ENCODE results near the gene ZNF423.

GRCh38 chr16:49537924-49538459 is 317.9 kb downstream of the ZNF423 start:
- TF ChIP-seq CTCF (IDR thresholded peaks at IDR 0.05; ENCODE audit: low read depth, low read length, poor library complexity, severe bottlenecking), result no peak
- TF ChIP-seq EZH2phosphoT487 (IDR thresholded peaks at IDR 0.05; ENCODE audit: borderline replicate concordance, low read length), result no peak

Data from DOHH2 (cell line).